Suppressor macrophage (primary cell): Measurements from ENCODE around the gene POLR2H.

Experiments used
- DNase-seq, 4 experiments: peaks; one replicate each; pipeline ENCODE4 v3.0.0-alpha.2; 2020 to 2022

The POLR2H gene

DNA sequence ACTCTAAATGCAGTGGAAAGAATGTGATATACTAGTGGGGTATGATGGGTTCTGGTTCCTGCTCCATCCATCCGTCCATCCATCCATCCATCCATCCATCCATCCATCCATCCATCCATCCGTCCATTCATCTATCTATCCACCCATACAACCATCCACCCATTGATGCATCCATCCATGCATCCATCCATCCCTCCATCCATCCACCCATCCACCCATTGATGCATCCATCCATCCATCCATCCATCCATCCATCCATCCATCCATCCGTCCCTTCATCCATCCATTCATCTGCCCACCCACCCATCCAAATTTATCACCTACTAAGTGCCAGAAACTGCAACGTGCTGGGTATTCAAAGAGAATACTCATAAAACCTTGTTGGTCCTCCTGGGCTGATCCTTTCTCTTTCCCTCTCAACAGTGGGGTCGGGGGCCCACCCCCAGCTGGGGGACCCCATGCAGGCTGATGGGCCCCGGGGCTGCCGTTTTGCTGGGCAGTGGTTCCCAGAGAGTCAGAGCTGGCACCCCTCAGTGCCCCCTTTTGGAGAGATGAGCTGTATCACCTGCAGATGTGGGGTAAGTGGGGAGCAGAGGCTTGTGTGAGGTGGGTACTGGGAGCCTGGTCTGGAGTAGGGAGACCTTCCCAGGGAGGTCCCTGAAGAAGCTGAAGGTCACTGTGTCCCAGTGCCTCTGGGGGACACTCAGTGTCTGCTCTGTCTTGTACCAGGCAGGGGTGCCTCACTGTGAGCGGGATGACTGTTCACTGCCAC, 26.8 kb downstream of the POLR2H start:
- DNase-seq = no peak

DNA sequence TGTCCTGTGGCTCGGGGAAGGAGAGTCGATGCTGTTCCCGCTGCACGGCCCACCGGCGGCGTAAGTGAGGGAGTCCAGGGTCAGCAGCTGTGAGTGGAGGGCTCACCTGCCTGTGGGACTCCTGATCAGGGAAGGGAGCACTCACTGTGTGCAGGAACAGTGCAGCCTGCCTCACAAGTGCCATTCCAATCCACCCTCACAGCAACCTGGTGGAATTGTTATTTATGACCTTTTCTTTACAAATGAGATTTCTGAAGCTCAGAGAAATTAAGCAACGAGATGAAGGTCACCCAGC, 27.4 kb downstream of the POLR2H start:
- DNase-seq = no peak

- DNase-seq = no peak
Observed at GRCh38 chr3:184389384-184389783, 27.9 kb downstream of the POLR2H start.

DNA sequence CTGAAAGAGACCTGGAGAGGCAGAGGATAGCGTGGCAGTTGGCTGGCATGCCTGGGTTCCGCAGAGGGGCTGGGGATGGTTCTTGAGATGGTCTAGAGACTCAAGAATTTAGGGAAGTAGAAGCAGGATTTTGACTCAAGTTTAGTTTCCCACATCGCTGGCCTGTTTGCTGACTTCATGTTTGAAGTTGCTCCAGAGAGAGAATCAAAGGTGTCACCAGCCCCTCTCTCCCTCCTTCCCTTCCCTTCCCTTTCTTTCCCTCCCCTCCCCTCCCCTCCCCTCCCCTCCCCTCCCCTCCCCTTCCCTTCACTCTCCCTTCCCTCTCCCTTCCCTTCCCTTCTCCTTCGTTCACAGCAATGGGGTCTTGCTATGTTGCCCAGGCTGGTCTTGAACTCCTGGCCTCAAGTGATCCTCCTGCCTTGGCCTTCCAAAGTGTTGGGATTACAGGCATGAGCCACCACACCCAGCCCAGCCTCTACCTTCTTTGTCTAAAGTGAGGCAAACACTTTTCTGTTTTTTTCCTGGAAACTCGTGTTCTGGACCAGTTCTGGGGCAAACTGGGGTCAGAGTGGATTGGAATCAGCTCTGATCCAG, 28.5 kb downstream of the POLR2H start:
- peak in 2 of 4 experiments; percentile 15 to 38 for DNase-seq

GRCh38 chr3:184391266-184391665, 29.8 kb downstream of the POLR2H start:
- DNase-seq = no peak

DNA sequence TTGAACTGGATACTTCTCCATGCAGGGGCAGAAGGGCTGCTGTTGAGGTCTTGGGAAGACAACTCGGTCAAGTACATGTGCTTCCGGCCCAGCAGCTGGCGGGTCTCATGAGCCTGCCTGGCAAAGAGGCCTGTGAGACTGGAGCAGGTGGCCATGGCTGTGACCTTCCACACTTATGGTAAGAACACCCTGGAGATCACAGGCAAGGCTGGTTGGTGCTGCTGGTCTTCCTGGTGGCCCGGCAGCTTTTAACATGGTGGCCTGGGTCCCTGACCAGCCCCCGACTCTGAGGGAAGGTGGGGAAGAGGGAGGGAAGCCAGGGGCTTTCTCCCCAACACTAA, 33.8 kb downstream of the POLR2H start:
- DNase-seq = no peak

- DNase-seq = no peak
Observed at GRCh38 chr3:184399410-184399809, 37.9 kb downstream of the POLR2H start.

DNA sequence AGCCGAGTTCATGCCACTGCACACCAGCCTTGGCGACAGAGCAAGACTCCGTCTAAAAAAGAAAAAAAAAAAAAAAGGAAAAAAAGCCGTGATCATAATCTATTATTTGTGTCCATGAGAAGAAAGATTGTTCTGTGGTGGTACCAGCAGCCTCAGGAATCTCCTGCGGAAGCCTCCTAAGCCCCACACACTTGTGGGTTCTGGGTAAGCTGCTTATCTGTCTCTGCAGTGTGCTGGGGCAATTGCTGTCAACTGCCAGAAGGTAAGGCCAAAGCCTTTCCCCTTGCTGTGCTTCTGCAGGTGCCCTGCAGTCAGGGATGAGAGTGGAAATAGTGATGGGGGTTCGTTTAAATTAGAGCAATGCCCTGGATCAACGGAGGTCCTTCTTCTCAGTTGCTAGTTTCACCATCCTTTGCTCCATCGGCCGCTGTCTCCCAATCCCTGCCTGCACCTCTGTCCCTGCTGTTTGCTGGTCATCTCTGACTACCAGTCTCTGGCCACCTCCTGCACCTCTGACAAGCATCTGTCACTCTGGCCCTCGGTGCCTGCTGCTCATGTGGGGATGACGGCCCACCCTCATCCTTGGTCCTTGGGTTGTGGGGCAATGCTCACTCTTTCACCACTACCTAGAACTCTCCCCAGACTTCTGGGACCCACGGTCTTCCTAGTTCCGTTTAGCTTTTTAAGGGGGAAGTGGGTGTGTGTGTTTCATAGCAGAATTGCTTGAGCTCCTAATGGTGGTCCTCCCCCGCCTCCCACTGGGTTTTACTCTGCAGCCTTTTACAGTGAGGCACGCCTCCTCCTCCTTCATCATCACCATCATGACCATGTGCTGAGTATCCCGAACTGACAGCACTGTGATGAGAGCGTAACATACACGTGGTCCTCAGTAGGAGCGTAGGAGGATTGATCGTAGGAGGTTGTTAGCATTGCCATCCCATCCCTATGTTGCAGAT, 43.8 kb downstream of the POLR2H start:
- peak; percentile 41 to 71 (median 60) for DNase-seq

DNA sequence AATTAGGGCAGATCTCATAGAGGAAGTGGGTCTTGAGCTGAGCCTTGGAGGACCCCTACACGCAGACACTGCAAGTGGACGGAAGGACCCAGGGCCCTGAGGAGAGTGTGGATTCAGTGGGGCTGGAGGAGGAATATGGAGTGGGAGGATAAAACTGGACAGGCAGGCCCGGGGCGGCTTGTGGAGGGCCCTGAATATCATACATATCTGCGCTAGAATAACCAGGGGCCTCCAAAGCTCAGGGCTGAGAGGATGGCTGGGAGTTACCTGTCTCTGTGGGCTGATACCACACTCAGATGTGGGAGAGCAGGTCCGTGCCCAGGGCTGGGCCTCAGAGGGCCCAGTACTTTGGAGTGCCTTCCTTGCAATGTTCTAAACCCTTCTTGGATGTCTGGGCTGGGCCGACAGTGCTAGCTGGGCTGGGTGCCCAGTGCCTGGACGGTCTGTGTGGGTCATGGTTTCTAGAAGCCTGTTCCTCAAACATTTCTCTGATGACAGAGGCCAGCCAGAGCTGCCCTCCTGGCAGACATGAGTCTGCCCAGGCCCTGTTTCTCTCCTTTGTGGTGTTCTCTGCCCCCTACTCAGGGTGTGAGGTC, 47.9 kb downstream of the POLR2H start:
- DNase-seq = peak in 3 of 4 experiments; percentile 8 to 23 (median 13)

- DNase-seq = no peak
Observed at GRCh38 chr3:184409946-184410500, 48.5 kb downstream of the POLR2H start.

GRCh38 chr3:184414418-184415202, 53.1 kb downstream of the POLR2H start:
- no peak for DNase-seq

- no peak for DNase-seq
Observed at GRCh38 chr3:184415203-184415490, 53.6 kb downstream of the POLR2H start.

- DNase-seq = peak; percentile 80 to 90 (median 85)
Observed at GRCh38 chr3:184417619-184418327, 56.3 kb downstream of the POLR2H start.
